ENCODE measurements around the gene SERINC2.
"Not testable (repeated sequence)": the region's sequence is repeated elsewhere in the genome, so short reads cannot be mapped to it uniquely, and the experiment has no call there.

The SERINC2 gene

DNA sequence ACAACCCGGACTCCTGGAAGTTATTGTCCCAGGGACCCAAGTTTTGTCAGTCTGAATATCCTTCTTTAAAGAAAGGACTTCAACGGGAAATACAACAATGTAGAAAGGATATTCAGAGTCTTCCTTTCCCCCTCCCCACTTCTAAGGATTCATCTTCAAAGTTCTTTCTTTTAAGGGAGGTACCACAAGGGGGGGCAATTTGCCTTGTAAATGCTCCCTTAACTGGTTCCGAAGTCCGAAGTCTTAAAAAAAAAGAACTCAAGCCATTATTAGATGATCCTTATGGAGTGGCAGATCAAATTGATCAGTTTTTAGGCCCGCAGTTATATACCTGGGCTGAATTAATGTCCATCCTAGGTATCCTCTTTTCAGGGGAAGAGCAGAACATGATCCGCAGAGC, 47.0 kb downstream of the SERINC2 start:
- no peak for DNase-seq (ENCODE audit: low read depth in 4 of 4, low spot score in 1 of 4)

GRCh38 chr1:31467005-31467674, 54.1 kb downstream of the SERINC2 start:
- DNase-seq (ENCODE audit: low read depth in 4 of 4, low spot score in 1 of 4) = no peak

- DNase-seq (ENCODE audit: low read depth in 4 of 4, low spot score in 1 of 4) = no peak
Observed at GRCh38 chr1:31470794-31471315, 57.8 kb downstream of the SERINC2 start.

DNA sequence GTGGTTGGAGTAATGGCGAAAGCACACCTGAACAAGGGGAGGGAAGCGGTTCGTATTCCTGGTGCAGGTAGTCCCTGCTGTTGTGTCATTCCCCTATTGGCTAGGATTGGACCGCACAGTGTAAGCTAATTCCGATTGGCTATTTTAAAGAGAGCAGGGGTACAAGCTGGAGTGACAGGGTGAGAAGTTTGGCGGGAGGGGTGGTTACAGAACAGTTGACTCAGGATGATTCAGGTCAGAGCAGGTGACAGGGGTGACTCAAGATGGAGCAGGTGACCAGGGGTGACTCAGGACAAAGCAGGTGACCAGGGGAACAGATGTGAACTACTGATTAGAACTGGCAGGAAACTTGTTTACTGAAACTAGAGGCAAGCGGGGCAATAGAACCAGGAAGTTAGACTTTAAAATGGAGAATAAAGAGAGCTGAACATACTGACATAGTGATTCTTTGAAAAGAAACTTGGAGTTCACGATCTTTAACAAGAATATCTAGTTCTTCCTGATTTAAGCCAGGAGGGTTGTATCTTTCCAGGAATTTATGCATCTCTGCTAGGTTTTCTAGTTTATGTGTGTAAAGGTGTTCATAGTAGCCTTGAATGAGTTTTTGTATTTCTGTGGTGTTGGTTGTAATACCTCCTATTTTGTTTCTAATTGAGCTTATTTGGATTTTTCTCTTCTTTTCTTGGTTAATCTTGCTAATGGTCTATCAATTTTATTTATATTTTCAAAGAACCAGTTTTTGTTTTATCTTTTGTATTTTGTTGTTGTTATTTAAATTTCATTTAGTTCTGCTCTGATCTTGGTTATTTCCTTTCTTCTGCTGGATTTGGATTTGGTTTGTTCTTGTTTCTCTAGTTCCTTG, 58.7 kb downstream of the SERINC2 start:
- DNase-seq (ENCODE audit: low read depth in 4 of 4, low spot score in 1 of 4) = not testable (repeated sequence)

GRCh38 chr1:31472314-31472651, 59.3 kb downstream of the SERINC2 start:
- not testable (repeated sequence) for DNase-seq (ENCODE audit: low read depth in 4 of 4, low spot score in 1 of 4)

- not testable (repeated sequence) for DNase-seq (ENCODE audit: low read depth in 4 of 4, low spot score in 1 of 4)
Observed at GRCh38 chr1:31472673-31473072, 59.7 kb downstream of the SERINC2 start.

- DNase-seq (ENCODE audit: low read depth in 4 of 4, low spot score in 1 of 4) = not testable (repeated sequence)
Observed at GRCh38 chr1:31473508-31473907, 60.5 kb downstream of the SERINC2 start.

- DNase-seq (ENCODE audit: low read depth in 4 of 4, low spot score in 1 of 4) = not testable (repeated sequence)
Observed at GRCh38 chr1:31474567-31474966, 61.6 kb downstream of the SERINC2 start.

DNA sequence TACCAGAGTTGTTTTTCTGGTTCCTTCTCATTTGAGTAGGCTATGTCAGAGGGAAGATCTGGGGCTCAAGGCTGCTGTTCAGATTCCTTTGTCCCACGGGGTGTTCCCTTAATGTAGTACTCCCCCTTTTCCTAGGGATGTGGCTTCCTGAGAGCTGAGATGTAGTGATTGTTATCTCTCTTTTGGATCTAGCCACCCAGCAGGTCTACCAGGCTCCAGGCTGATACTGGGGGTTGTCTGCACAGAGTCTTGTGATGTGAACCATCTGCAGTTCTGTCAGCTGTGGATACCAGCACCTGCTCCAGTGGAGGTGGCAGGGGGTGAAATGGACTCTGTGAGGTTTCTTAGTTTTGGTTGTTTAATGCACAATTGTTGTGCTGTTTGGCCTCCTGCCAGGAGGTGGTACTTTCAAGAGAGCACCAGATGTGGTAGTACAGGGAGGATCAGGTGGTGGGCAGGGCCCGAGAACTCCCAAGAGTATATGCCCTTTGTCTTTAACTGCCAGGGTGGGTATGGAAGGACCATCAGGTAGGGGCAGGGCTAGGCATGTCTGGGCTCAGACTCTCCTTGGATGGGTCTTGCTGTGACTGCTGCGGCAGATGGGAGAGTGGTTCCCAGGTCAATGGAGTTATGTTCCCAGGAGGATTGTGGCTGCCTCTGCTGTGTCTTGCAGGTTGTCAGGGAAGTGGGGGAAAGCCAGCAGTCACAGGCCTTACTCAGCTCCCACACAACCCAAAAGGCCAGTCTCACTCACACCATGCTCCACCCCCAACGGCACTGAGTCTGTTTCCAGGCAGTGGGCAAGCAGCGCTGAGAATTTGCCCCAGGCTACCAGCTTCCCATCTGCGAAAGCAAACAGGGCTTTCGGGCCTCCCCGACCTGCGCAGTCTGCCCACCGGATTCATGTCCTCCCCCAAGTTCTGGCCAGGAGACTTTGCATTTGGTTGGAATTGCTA, 64.2 kb downstream of the SERINC2 start:
- DNase-seq (ENCODE audit: low read depth in 4 of 4, low spot score in 1 of 4) = no peak

DNA sequence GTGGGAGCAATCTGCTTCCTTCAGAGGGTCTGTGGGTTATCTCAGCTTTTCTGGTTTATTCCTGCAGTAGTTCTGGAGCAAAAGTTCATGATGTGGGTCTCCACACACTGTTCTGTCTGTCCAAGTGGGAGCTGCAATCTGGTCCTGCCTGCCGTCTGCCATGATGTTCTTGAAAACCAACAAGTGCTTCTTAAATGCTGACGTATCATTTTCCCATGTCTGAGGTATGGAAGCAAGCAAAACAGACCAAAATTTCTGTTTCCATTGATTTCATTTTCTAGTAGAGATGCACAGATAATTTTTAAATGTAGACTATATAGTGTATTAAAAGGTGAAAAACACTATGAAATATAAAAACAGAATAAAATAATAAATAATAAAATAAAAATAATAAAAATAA, 65.2 kb downstream of the SERINC2 start:
- no peak for DNase-seq (ENCODE audit: low read depth in 4 of 4, low spot score in 1 of 4)

DNA sequence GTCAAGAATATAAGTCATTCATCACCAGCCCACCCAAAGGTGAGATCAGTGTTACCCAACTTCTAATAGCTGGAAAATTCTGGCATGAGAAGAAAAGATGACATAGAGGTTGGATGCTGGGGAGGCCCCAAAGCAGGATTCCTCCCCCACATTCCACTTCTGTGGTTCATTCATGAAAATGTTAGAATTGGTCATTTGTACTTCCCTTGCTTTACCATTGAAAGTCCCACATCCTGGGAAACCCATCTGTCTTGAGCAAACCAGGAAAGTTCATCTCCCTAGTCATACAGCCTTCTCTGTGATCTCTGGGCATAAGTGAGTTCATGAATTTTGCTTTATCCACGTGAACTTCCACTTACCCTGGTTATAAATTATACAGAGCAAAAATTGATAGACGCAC, 66.8 kb downstream of the SERINC2 start:
- DNase-seq (ENCODE audit: low read depth in 4 of 4, low spot score in 1 of 4) = no peak

GRCh38 chr1:31480426-31480825, 67.4 kb downstream of the SERINC2 start:
- DNase-seq (ENCODE audit: low read depth in 4 of 4, low spot score in 1 of 4) = not testable (repeated sequence)

DNA sequence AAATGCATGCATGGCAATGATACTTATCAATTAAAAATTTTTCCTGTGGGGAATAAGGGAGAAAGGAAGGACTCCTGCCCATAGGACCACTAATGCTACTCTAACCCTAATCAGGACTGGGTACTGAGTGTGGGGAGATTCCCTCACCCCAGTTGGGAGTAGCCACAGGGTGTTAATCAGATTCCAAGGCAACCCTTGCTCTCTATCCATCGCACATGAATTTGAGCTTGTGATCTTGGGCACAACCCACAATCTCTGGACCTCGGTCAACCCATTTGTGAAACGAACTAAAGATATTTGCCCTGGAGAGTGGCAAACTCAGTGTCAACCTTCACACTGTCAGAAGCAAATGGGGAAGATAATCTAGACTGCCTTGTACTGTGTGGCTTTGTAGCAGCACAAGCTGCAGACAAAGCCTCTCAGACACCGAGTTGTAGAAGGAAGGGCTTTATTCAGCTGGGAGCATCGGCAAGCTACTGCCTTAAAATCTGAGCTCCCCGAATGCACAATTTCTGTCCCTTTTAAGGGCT, 69.5 kb downstream of the SERINC2 start:
- DNase-seq (ENCODE audit: low read depth in 4 of 4, low spot score in 1 of 4) = no peak

DNA sequence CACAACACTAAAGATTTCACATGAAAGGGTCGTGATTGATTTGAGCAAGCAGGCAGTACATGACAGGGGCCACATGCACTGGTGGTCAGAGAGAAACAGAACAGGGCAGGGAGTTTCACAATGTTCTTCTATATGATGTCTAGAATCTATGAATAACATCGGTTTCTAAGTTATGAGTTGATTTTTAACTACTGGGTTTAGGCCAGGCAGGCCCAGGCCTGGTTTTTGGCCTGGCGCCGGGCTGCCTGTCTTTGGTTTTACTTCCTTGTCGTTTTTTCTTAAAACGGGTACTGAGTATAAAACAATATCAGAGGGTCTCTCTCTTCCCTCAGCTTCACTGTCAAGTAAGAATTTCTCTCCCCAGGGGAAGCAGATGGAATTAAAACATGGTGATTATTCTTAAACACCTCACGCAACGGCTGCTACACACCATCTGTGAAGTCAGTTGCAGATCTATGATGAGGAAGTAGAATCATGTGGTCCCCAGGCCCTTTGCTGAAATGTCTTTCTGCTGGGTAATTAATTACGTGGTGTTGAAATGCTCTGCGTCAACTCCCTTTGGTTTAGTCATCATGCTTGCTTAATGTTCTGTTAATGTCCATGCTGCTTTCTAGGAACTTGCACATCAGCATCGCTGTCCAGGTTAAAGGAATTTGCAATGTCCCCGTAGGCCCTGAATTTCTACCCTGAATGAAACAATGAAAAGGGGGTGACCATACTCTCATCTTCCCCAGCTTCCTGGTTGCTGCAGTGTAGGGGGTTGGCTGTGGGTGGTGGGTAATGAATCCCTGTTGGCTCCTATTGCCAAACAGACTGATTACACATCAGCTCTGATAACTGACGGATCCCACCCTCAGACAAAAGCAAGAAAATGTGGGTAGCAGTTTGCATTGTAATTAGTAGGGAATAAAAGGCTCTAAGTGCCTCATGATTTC, 70.3 kb downstream of the SERINC2 start:
- no peak for DNase-seq (ENCODE audit: low read depth in 4 of 4, low spot score in 1 of 4)

Data from stimulated activated CD4-positive, alpha-beta T cell treated with anti-CD3 and anti-CD28 coated beads, Interleukin-1b, Interleukin-23, amount 100 ng/mL, for 24 hours (primary cell).